ENCODE measurements around the gene MLLT3. TPM values are rescaled to one million over a fixed set of nuclear protein-coding genes. Genes with fewer than 3 reads are reported as not detected.

MLLT3 gene
- total RNA-seq, 4 donors from 2014 or later = 10.8 to 17.5 (median 12.4) TPM

DNA sequence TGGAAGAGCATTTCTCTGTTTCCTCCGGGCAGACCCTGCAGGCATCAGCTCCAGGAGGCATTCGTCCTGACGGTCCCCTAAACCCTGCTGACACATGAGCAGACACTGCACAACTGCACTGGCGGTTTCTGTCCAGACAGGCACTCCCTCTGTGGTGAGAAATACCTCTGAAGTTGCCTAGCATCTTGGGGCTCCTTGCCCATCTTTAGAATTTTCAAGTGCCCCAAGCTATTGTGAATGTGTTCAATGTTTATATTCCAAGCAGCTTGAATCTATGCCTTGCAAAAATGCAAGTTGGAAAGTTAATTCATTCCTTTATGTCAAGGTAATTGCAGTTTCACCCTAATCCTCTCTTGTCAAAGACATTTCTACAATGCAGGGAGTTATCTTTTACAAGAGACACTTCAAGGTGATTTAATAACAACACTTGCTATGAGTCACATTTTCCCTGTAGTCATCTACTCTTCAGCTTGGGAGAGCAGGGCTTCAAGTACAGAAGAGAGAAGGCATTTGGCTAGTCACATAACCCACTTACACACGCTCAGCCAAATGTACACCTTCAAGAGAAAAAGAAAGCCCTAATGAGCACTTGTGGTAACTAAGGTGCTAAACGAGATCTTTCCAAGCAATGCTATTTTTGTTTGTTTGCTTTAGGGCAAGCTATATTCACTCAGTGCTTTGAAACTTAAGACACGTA, 302.5 kb downstream of the MLLT3 start:
- Histone ChIP-seq H3K27me3 (no peaks in the 10 kb centered on the region), H3K4me1 (peaks cover 25% of the 10 kb centered on the region), H3K27ac (peak overlapping the region; percentile 74), H3K9me3 (no peaks in the 10 kb centered on the region), H3K4me3 (no peak overlapping the region), H3K36me3 (no peaks in the 10 kb centered on the region)
- DNase-seq (ENCODE audit: low spot score in 2 of 2) = no peak
- TF ChIP-seq POLR2A (IDR thresholded peaks at IDR 0.05) = no peak
- TF ChIP-seq, protein P1, sequence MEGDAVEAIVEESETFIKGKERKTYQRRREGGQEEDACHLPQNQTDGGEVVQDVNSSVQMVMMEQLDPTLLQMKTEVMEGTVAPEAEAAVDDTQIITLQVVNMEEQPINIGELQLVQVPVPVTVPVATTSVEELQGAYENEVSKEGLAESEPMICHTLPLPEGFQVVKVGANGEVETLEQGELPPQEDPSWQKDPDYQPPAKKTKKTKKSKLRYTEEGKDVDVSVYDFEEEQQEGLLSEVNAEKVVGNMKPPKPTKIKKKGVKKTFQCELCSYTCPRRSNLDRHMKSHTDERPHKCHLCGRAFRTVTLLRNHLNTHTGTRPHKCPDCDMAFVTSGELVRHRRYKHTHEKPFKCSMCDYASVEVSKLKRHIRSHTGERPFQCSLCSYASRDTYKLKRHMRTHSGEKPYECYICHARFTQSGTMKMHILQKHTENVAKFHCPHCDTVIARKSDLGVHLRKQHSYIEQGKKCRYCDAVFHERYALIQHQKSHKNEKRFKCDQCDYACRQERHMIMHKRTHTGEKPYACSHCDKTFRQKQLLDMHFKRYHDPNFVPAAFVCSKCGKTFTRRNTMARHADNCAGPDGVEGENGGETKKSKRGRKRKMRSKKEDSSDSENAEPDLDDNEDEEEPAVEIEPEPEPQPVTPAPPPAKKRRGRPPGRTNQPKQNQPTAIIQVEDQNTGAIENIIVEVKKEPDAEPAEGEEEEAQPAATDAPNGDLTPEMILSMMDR (IDR thresholded peaks at IDR 0.05) = no peak
- no peak for TF ChIP-seq EP300 (IDR thresholded peaks at IDR 0.05)
- no peak for TF ChIP-seq POLR2AphosphoS5 (IDR thresholded peaks at IDR 0.05)
- 54% methylated on average over 7 of the region's 7 CpGs for WGBS

DNA sequence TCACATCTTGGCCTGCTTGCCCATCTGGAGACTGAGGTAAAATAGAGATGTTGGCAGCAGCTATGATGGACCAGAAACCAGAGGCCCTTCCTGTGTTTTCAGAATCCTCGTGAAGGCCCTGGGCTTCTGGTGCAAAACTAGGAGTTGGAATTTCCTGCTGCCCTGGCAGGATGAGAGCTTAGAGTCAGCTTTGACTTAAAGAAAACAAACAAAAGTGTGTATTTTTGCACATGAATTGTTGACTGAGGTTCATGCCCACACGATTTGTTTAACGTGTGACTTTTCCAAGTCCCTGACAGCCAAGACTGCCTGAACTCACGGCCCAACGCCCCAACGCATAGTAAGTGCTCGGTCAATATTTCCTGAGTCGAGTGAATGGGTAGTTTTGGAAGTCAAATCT, 303.1 kb downstream of the MLLT3 start:
- WGBS = 74% methylated on average over 8 of the region's 8 CpGs
- no peak overlapping the region for H3K4me3 ChIP-seq
- no peaks in the 10 kb centered on the region for H3K27me3 ChIP-seq
- peaks cover 25% of the 10 kb centered on the region for H3K4me1 ChIP-seq
- no peaks in the 10 kb centered on the region for H3K36me3 ChIP-seq
- no peaks in the 10 kb centered on the region for H3K9me3 ChIP-seq
- DNase-seq (ENCODE audit: low spot score in 2 of 2) = no peak
- peak overlapping the region; percentile 74 for H3K27ac ChIP-seq
- TF ChIP-seq, protein P1 (IDR thresholded peaks at IDR 0.05) = no peak
- TF ChIP-seq POLR2AphosphoS5 (IDR thresholded peaks at IDR 0.05) (no peak), EP300 (IDR thresholded peaks at IDR 0.05) (no peak), POLR2A (IDR thresholded peaks at IDR 0.05) (no peak)

DNA sequence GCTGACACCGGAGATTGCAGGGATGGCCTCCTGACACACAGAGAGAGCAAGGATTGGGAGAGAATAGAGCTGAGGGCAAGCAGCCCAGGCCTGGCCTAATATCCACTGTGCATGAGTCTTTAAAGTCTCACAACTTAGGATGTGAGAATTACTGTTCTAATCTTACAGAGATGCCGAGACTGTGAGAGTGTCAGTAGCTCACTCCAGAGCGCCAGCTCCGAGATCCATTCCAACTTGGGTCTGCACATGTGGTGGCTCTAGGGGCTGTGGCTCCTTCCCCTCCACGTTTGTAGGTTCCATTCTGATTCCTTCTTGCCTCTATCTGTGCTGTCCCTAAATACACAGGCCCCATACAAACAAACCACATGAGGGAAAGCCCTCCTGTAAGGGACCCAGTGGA, 304.6 kb downstream of the MLLT3 start:
- DNase-seq (ENCODE audit: low spot score in 2 of 2) = no peak
- TF ChIP-seq POLR2A (IDR thresholded peaks at IDR 0.05) = no peak
- TF ChIP-seq EP300 (IDR thresholded peaks at IDR 0.05) = no peak
- TF ChIP-seq POLR2AphosphoS5 (IDR thresholded peaks at IDR 0.05) = no peak
- TF ChIP-seq, protein P1 (IDR thresholded peaks at IDR 0.05) = no peak
- WGBS = 89% methylated on average over 5 of the region's 5 CpGs
- H3K27ac ChIP-seq = no peak overlapping the region
- H3K27me3 ChIP-seq = no peaks in the 10 kb centered on the region
- no peaks in the 10 kb centered on the region for H3K9me3 ChIP-seq
- no peak overlapping the region for H3K4me3 ChIP-seq
- peaks cover 25% of the 10 kb centered on the region for H3K4me1 ChIP-seq
- no peaks in the 10 kb centered on the region for H3K36me3 ChIP-seq

DNA sequence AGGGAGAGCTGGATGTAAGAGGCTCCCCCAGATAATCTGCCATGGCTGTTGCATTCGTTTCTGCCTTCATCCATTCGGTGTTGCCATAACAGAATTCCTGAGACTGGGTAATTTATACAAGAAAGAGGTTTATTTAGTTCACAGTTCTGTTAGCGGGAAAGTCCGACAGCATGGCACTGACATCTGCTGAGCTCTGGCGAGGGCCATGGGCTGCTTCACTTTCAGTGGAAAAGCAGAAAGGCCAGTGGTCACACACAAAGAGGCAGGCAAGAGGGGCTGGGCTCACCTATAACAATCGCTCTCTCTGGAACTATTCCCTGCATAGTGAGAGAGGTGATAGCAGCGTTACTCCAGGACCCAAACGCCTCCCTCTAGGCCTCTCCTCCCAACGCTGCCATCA, 305.9 kb downstream of the MLLT3 start:
- no peak overlapping the region for H3K4me3 ChIP-seq
- H3K4me1 ChIP-seq = peaks cover 15% of the 10 kb centered on the region
- no peaks in the 10 kb centered on the region for H3K9me3 ChIP-seq
- H3K27ac ChIP-seq = no peak overlapping the region
- H3K36me3 ChIP-seq = no peaks in the 10 kb centered on the region
- WGBS = 90% methylated on average over 9 of the region's 9 CpGs
- no peak for DNase-seq (ENCODE audit: low spot score in 2 of 2)
- H3K27me3 ChIP-seq = no peaks in the 10 kb centered on the region
- TF ChIP-seq POLR2A (IDR thresholded peaks at IDR 0.05) = no peak
- no peak for TF ChIP-seq POLR2AphosphoS5 (IDR thresholded peaks at IDR 0.05)
- TF ChIP-seq, protein P1 (IDR thresholded peaks at IDR 0.05) = no peak
- TF ChIP-seq EP300 (IDR thresholded peaks at IDR 0.05) = no peak

DNA sequence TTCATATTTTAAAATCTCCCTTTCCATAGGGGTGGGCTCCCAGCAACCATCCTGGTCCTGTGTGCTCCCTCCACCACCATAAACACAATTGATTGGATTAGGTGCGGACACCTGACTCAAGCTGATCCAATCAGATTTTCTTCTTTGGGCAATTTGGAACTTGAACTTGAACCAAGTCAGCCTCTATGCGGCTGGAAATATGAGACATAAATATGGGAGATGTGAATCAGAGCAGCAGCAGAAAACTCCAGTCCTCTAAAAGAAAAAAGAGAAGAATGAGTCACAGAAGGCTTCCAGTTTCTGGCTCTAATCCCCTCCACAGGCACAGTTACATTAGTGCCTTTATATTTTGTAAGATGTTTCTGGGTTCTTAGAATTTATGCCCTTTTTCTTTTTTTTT, 306.6 kb downstream of the MLLT3 start:
- Histone ChIP-seq H3K4me1 (peaks cover 10% of the 10 kb centered on the region), H3K9me3 (no peaks in the 10 kb centered on the region), H3K36me3 (no peaks in the 10 kb centered on the region), H3K27me3 (no peaks in the 10 kb centered on the region), H3K4me3 (no peak overlapping the region), H3K27ac (no peak overlapping the region)
- 78% methylated on average over 2 of the region's 2 CpGs for WGBS
- TF ChIP-seq, protein P1 (IDR thresholded peaks at IDR 0.05) = no peak
- TF ChIP-seq POLR2A (IDR thresholded peaks at IDR 0.05) = no peak
- no peak for TF ChIP-seq EP300 (IDR thresholded peaks at IDR 0.05)
- TF ChIP-seq POLR2AphosphoS5 (IDR thresholded peaks at IDR 0.05) = no peak
- no peak for DNase-seq (ENCODE audit: low spot score in 2 of 2)

Measured in suprapubic skin (tissue), 4 donors.